Endothelial cell of umbilical vein (primary cell): Measurements from ENCODE around the gene PNMA1. TPM values are rescaled to one million over a fixed set of nuclear protein-coding genes. Genes with fewer than 3 reads are reported as not detected.

Experiments used
- BruUV-seq: library from RNA; stranded (reverse); fragments of 400-500 nt; replicated peaks from 2 replicates; lab custom pipeline; 2021; lab: Mats Ljungman, UMichigan
- CTCF ChIA-PET: fragments of 300-600, 350-600 bp; sonication (Branson Sonifier 250); formaldehyde crosslinking; loops from one replicate; lab custom pipeline; 2021; ENCODE audit warnings: antibody characterized with exemption, inconsistent platforms; lab: Charles Lee
- POLR2A ChIA-PET: fragments of 300-600, 350-600 bp; sonication (Branson Sonifier 250); formaldehyde crosslinking; loops from one replicate; lab custom pipeline; 2021; ENCODE audit warnings: antibody characterized with exemption, inconsistent platforms; lab: Charles Lee
- DNase-seq: peaks from one replicate; pipeline ENCODE4 v3.0.0-alpha.2; 2011; ENCODE audit warnings: low read depth, low spot score
- FAIRE-seq: peaks from 2 replicates; lab custom pipeline; 2011; peaks lifted over from hg19 to GRCh38; lab: Jason Lieb, UNC
- H2AFZ ChIP-seq: 2 replicates; pipeline ENCODE4 v1.6.0; 2012; ENCODE audit warnings: low read depth, low read length, control low read depth, inconsistent platforms
- H3K27ac ChIP-seq: 2 replicates; pipeline ENCODE4 v1.5.1; 2011; ENCODE audit warnings: low read depth, mild to moderate bottlenecking, control low read depth, low read length, moderate library complexity; ENCODE audit not compliant: insufficient read depth
- H3K27me3 ChIP-seq, 2 experiments: 2 replicates each; pipeline versions ENCODE4 v1.6.0 to v1.6.1; 2011; ENCODE audit warnings: low read length in 2 of 2, mixed read lengths in 1 of 2; ENCODE audit not compliant: control insufficient read depth in 2 of 2, insufficient read depth in 2 of 2
- H3K36me3 ChIP-seq, 2 experiments: 2 replicates in 1 of 2; 3 replicates in 1 of 2; pipeline ENCODE4 v1.5.1; 2011; ENCODE audit warnings: low read length in 2 of 2, mild to moderate bottlenecking in 1 of 2, moderate library complexity in 1 of 2; ENCODE audit not compliant: control insufficient read depth in 2 of 2, insufficient read depth in 2 of 2; ENCODE audit errors: extremely low read depth in 1 of 2
- H3K4me1 ChIP-seq: 3 replicates; pipeline ENCODE4 v1.5.1; 2011; ENCODE audit warnings: mild to moderate bottlenecking, low read length; ENCODE audit not compliant: control insufficient read depth, insufficient read depth; ENCODE audit errors: extremely low read depth
- H3K4me2 ChIP-seq: 2 replicates; pipeline ENCODE4 v1.6.1; 2011; ENCODE audit warnings: low read length, control low read depth, mixed read lengths; ENCODE audit not compliant: insufficient read depth
- H3K4me3 ChIP-seq, 3 experiments: fragments of 200-600 bp in 1 of 3; sonication (generic), shearing (Covaris generic) in 1 of 3; replicated peaks in 1 of 3; 2 replicates each; pipeline ENCODE4 v1.5.1; 2011 to 2016; ENCODE audit warnings: control low read depth in 3 of 3, low read length in 3 of 3, mild to moderate bottlenecking in 2 of 3, inconsistent platforms in 1 of 3, low read depth in 1 of 3, moderate library complexity in 1 of 3; ENCODE audit not compliant: insufficient read depth in 1 of 3
- H3K79me2 ChIP-seq: 2 replicates; pipeline ENCODE4 v1.6.0; 2012; ENCODE audit warnings: low read length, inconsistent platforms; ENCODE audit not compliant: control insufficient read depth, insufficient read depth
- H3K9ac ChIP-seq: replicated peaks from 2 replicates; pipeline ENCODE3; 2011; ENCODE audit warnings: low read length, control low read depth; ENCODE audit not compliant: insufficient read depth; ENCODE audit errors: extremely low read depth
- H3K9me1 ChIP-seq: replicated peaks from 3 replicates; pipeline ENCODE4 v1.6.0; 2011; ENCODE audit warnings: mild to moderate bottlenecking, low read length; ENCODE audit not compliant: control insufficient read depth, insufficient read depth; ENCODE audit errors: extremely low read depth
- H3K9me3 ChIP-seq: replicated peaks from 2 replicates; pipeline ENCODE4 v1.5.1; 2012; ENCODE audit warnings: low read length, inconsistent platforms; ENCODE audit not compliant: control insufficient read depth, insufficient read depth
- H4K20me1 ChIP-seq: replicated peaks from 2 replicates; pipeline ENCODE3; 2011; ENCODE audit warnings: mild to moderate bottlenecking, low read length; ENCODE audit not compliant: control insufficient read depth, insufficient read depth; ENCODE audit errors: extremely low read depth
- CTCF ChIP-seq, 2 donors: IDR thresholded peaks; 1 replicate in 1 of 2; 2 replicates in 1 of 2; pipeline ENCODE4 v1.5.1; 2011; ENCODE audit warnings: low read length in 2 of 2, mild to moderate bottlenecking in 2 of 2, moderate library complexity in 2 of 2, control low read depth in 1 of 2, inconsistent platforms in 1 of 2, low read depth in 1 of 2; ENCODE audit not compliant: insufficient read depth in 1 of 2; ENCODE audit errors: extremely low read depth in 1 of 2
- EZH2 ChIP-seq: IDR thresholded peaks from 2 replicates; pipeline ENCODE4 v1.6.1; 2012; ENCODE audit warnings: borderline replicate concordance, low read depth, mild to moderate bottlenecking, moderate library complexity, low read length, inconsistent platforms; ENCODE audit not compliant: severe bottlenecking
- FOS ChIP-seq: IDR thresholded peaks from 2 replicates; pipeline ENCODE4 v1.6.1; 2011; ENCODE audit warnings: mild to moderate bottlenecking, low read length, moderate library complexity, borderline replicate concordance; ENCODE audit not compliant: insufficient read depth
- GATA2 ChIP-seq: IDR thresholded peaks from 2 replicates; pipeline ENCODE4 v1.7.0; 2011; ENCODE audit warnings: low read depth, mild to moderate bottlenecking, moderate library complexity, mixed read lengths, low read length; ENCODE audit not compliant: insufficient read length, insufficient read depth
- JUN ChIP-seq: IDR thresholded peaks from 2 replicates; pipeline ENCODE4 v1.6.1; 2011; ENCODE audit warnings: borderline replicate concordance, low read depth; ENCODE audit not compliant: insufficient read length, insufficient read depth
- MAX ChIP-seq: IDR thresholded peaks from 2 replicates; pipeline ENCODE4 v1.6.1; 2011; ENCODE audit not compliant: insufficient read depth, insufficient read length
- MYC ChIP-seq: IDR thresholded peaks from one replicate; pipeline ENCODE4 v1.6.1; 2011; ENCODE audit warnings: mild to moderate bottlenecking, low read depth, low read length
- POLR2A ChIP-seq: IDR thresholded peaks from 2 replicates; pipeline ENCODE4 v1.6.1; 2012; ENCODE audit warnings: low read depth, mild to moderate bottlenecking, control low read depth, low read length
- POLR2AphosphoS5 ChIP-seq: IDR thresholded peaks from 2 replicates; pipeline ENCODE4 v1.6.1; 2012; ENCODE audit warnings: low read depth, mild to moderate bottlenecking, control low read depth, low read length, moderate library complexity; ENCODE audit not compliant: insufficient read depth
- dilution Hi-C: fragments of 300-500 bp; cut with MboI; formaldehyde crosslinking; loops from one replicate; pipeline ENCODE4 v1.15.0; 2019; ENCODE audit warnings: low sequenced_read_pairs; ENCODE audit not compliant: extremely low pct_ligation_motif_present
- intact Hi-C: fragments of 100-400 bp; cut with micrococcal nuclease; formaldehyde crosslinking; loops from one replicate; pipeline ENCODE4 v1.10.0; 2022
- polyA plus RNA-seq, 4 experiments: library from polyadenylated mRNA; depleted of rRNA in 3 of 4; stranded (reverse) in 3 of 4; unstranded in 1 of 4; fragments of >200 nt; gene quantifications; 2 replicates each; pipeline versions ENCODE4 v1.2.1 to v1.2.3, GENCODE V29; 2011 to 2012; ENCODE audit warnings: missing spikeins in 1 of 4
- total RNA-seq: library from RNA; stranded (reverse); gene quantifications from 2 replicates; pipeline ENCODE4 v1.2.3, GENCODE V29; 2021

PNMA1 gene
- total and polyA plus RNA-seq, 2 donors (not counting 3 experiments of a cell fraction or from before 2014, with no cell fraction given), result 29.8 to 82.6 TPM

GRCh38 chr14:73723406-73723796 is 9.2 kb upstream of the PNMA1 start:
- no peaks in the 10 kb centered on the region for H3K9me1 ChIP-seq
- POLR2A ChIA-PET, result interaction anchor here (1.2 to 1.3 kb wide), 2 partner anchors 9 to 164 kb away, joined by 3 to 5 read pairs; partner anchors contain the start of genes PNMA1 and ZNF410
- intact Hi-C loops (no loop called here), dilution Hi-C loops (no loop called here)
- TF ChIP-seq EZH2 (no peak), FOS (no peak), POLR2A (no peak), POLR2AphosphoS5 (no peak), JUN (no peak), GATA2 (no peak), MYC (no peak), MAX (no peak), CTCF (IDR thresholded peaks at IDR 0.05; ENCODE audit: extremely low read depth in 1 of 2, insufficient read depth in 1 of 2, low read depth in 1 of 2, low read length in 2 of 2) (no peak)
- BruUV-seq, result no TSS peak
- peaks cover 45% of the 10 kb centered on the region for H3K4me1 ChIP-seq
- no peaks in the 10 kb centered on the region for H3K9me3 ChIP-seq
- H3K79me2 ChIP-seq, result peaks cover 13% of the 10 kb centered on the region
- DNase-seq (no peak), FAIRE-seq (no peak)
- no peak overlapping the region for H2AFZ ChIP-seq
- H3K36me3 ChIP-seq, result peaks cover 45 to 47% of the 10 kb centered on the region in 2 experiments
- no peak overlapping the region for H3K4me3 ChIP-seq
- H3K27me3 ChIP-seq, result no peaks in the 10 kb centered on the region
- CTCF ChIA-PET, result interaction anchor here (0.7 to 12.5 kb wide), 16 partner anchors 10 to 213 kb away, joined by 3 to 245 read pairs (median 4); partner anchors contain the start of genes PNMA1 and ZNF410
- H3K27ac ChIP-seq, result peak overlapping the region; percentile 98
- H3K4me2 ChIP-seq, result peak overlapping the region; percentile 17
- H4K20me1 ChIP-seq, result no peaks in the 10 kb centered on the region
- peak overlapping the region; percentile 35 for H3K9ac ChIP-seq
